ENCODE measurements around the gene ZNF445.
A peak's percentile ranks its signal among the peaks of the same experiment; 100 is the strongest.

The ZNF445 gene

GRCh38 chr3:44482721-44483120 is 5.3 kb upstream of the ZNF445 start:
- Histone ChIP-seq H3K9ac (ENCODE audit: low read depth, low read length, poor library complexity, severe bottlenecking) (no peak overlapping the region), H3F3A (ENCODE audit: low read depth) (no peaks in the 10 kb centered on the region)
- TF ChIP-seq, protein P1, sequence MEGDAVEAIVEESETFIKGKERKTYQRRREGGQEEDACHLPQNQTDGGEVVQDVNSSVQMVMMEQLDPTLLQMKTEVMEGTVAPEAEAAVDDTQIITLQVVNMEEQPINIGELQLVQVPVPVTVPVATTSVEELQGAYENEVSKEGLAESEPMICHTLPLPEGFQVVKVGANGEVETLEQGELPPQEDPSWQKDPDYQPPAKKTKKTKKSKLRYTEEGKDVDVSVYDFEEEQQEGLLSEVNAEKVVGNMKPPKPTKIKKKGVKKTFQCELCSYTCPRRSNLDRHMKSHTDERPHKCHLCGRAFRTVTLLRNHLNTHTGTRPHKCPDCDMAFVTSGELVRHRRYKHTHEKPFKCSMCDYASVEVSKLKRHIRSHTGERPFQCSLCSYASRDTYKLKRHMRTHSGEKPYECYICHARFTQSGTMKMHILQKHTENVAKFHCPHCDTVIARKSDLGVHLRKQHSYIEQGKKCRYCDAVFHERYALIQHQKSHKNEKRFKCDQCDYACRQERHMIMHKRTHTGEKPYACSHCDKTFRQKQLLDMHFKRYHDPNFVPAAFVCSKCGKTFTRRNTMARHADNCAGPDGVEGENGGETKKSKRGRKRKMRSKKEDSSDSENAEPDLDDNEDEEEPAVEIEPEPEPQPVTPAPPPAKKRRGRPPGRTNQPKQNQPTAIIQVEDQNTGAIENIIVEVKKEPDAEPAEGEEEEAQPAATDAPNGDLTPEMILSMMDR (conservative IDR thresholded peaks at IDR 0.05; ENCODE audit: low read length), result no peak
- no peak for TF ChIP-seq EZH2phosphoT487 (IDR thresholded peaks at IDR 0.05; ENCODE audit: borderline replicate concordance)

GRCh38 chr3:44478606-44479094 is 1.2 kb upstream of the ZNF445 start:
- Histone ChIP-seq H3K79me2 (ENCODE audit: insufficient read depth, low read length) (peaks cover 37% of the 10 kb centered on the region), H2AFZ (ENCODE audit: low read length) (no peak overlapping the region), H4K20me1 (ENCODE audit: insufficient read depth, low read length, poor library complexity, severe bottlenecking) (peaks cover 17% of the 10 kb centered on the region), H3K4me2 (ENCODE audit: low read depth, low read length, poor library complexity, severe bottlenecking) (peak overlapping the region; percentile 71), H3F3A (ENCODE audit: low read depth) (no peaks in the 10 kb centered on the region), H3K4me1 (ENCODE audit: insufficient read depth, low read length, poor library complexity, severe bottlenecking) (peaks cover 42% of the 10 kb centered on the region), H3K27me3 (ENCODE audit: insufficient read depth, low read length, poor library complexity, severe bottlenecking) (no peaks in the 10 kb centered on the region), H3K9me3 (ENCODE audit: insufficient read depth, low read depth, low read length) (no peaks in the 10 kb centered on the region), H3K4me3 (ENCODE audit: low read length, poor library complexity, severe bottlenecking) (peak overlapping the region; percentile 91), H3K9ac (ENCODE audit: low read depth, low read length, poor library complexity, severe bottlenecking) (peak overlapping the region; percentile 73), H3K9me2 (replicated peaks; ENCODE audit: low read depth, low read length) (no peaks in the 10 kb centered on the region), H3K36me3 (ENCODE audit: insufficient read depth, low read length) (no peaks in the 10 kb centered on the region)
- no peak for TF ChIP-seq EZH2phosphoT487 (IDR thresholded peaks at IDR 0.05; ENCODE audit: borderline replicate concordance)
- TF ChIP-seq, protein P1 (conservative IDR thresholded peaks at IDR 0.05; ENCODE audit: low read length), result no peak

More at GRCh38 chr3:44482721-44483120, 5.3 kb upstream of the ZNF445 start:
- H3K4me3 ChIP-seq (ENCODE audit: low read length, poor library complexity, severe bottlenecking), result no peak overlapping the region
- peaks cover 13% of the 10 kb centered on the region for H3K4me1 ChIP-seq (ENCODE audit: insufficient read depth, low read length, poor library complexity, severe bottlenecking)
- no peaks in the 10 kb centered on the region for H3K9me2 ChIP-seq (replicated peaks; ENCODE audit: low read depth, low read length)
- no peak overlapping the region for H2AFZ ChIP-seq (ENCODE audit: low read length)
- no peaks in the 10 kb centered on the region for H4K20me1 ChIP-seq (ENCODE audit: insufficient read depth, low read length, poor library complexity, severe bottlenecking)
- H3K4me2 ChIP-seq (ENCODE audit: low read depth, low read length, poor library complexity, severe bottlenecking), result no peak overlapping the region
- no peaks in the 10 kb centered on the region for H3K27me3 ChIP-seq (ENCODE audit: insufficient read depth, low read length, poor library complexity, severe bottlenecking)
- no peaks in the 10 kb centered on the region for H3K36me3 ChIP-seq (ENCODE audit: insufficient read depth, low read length)
- H3K79me2 ChIP-seq (ENCODE audit: insufficient read depth, low read length), result no peaks in the 10 kb centered on the region
- no peaks in the 10 kb centered on the region for H3K9me3 ChIP-seq (ENCODE audit: insufficient read depth, low read depth, low read length)

- Histone ChIP-seq H3K9ac (ENCODE audit: low read depth, low read length, poor library complexity, severe bottlenecking) (peak overlapping the region; percentile 73), H2AFZ (ENCODE audit: low read length) (peak overlapping the region; percentile 96)
Measured at GRCh38 chr3:44478055-44478468, 592 bp upstream of the ZNF445 start.

More at GRCh38 chr3:44478055-44478468, 592 bp upstream of the ZNF445 start:
- no peaks in the 10 kb centered on the region for H3K9me2 ChIP-seq (replicated peaks; ENCODE audit: low read depth, low read length)
- no peaks in the 10 kb centered on the region for H3K27me3 ChIP-seq (ENCODE audit: insufficient read depth, low read length, poor library complexity, severe bottlenecking)
- TF ChIP-seq, protein P1 (conservative IDR thresholded peaks at IDR 0.05; ENCODE audit: low read length), result no peak
- no peak for TF ChIP-seq EZH2phosphoT487 (IDR thresholded peaks at IDR 0.05; ENCODE audit: borderline replicate concordance)
- H3K36me3 ChIP-seq (ENCODE audit: insufficient read depth, low read length), result no peaks in the 10 kb centered on the region
- peaks cover 42% of the 10 kb centered on the region for H3K79me2 ChIP-seq (ENCODE audit: insufficient read depth, low read length)
- no peaks in the 10 kb centered on the region for H3K9me3 ChIP-seq (ENCODE audit: insufficient read depth, low read depth, low read length)
- H4K20me1 ChIP-seq (ENCODE audit: insufficient read depth, low read length, poor library complexity, severe bottlenecking), result peaks cover 21% of the 10 kb centered on the region
- no peaks in the 10 kb centered on the region for H3F3A ChIP-seq (ENCODE audit: low read depth)
- peaks cover 44% of the 10 kb centered on the region for H3K4me1 ChIP-seq (ENCODE audit: insufficient read depth, low read length, poor library complexity, severe bottlenecking)
- peak overlapping the region; percentile 91 for H3K4me3 ChIP-seq (ENCODE audit: low read length, poor library complexity, severe bottlenecking)
- H3K4me2 ChIP-seq (ENCODE audit: low read depth, low read length, poor library complexity, severe bottlenecking), result peak overlapping the region; percentile 71
